ENCODE data around the gene ARHGAP9.
"Not testable (repeated sequence)": the region's sequence is repeated elsewhere in the genome, so short reads cannot be mapped to it uniquely, and the experiment has no call there.

Gene ARHGAP9

GRCh38 chr12:57517187-57517586 lies 37.5 kb upstream of the ARHGAP9 start:
- no peak for DNase-seq

GRCh38 chr12:57516617-57517153 lies 37.0 kb upstream of the ARHGAP9 start:
- DNase-seq, result no peak

- no peak for DNase-seq
Measured at GRCh38 chr12:57515934-57516541, 36.4 kb upstream of the ARHGAP9 start.

- DNase-seq, result no peak
Measured at GRCh38 chr12:57515408-57515933, 35.8 kb upstream of the ARHGAP9 start.

- no peak for DNase-seq
Measured at GRCh38 chr12:57514720-57515407, 35.2 kb upstream of the ARHGAP9 start.

- DNase-seq, result not testable (repeated sequence)
Measured at GRCh38 chr12:57514246-57514645, 34.6 kb upstream of the ARHGAP9 start.

- not testable (repeated sequence) for DNase-seq
Measured at GRCh38 chr12:57513677-57514076, 34.0 kb upstream of the ARHGAP9 start.

- DNase-seq, result no peak
Measured at GRCh38 chr12:57513266-57513665, 33.6 kb upstream of the ARHGAP9 start.

GRCh38 chr12:57512665-57513064 lies 33.0 kb upstream of the ARHGAP9 start:
- DNase-seq, result no peak

GRCh38 chr12:57511588-57512325 lies 32.1 kb upstream of the ARHGAP9 start:
- DNase-seq, result no peak

GRCh38 chr12:57511161-57511560 lies 31.5 kb upstream of the ARHGAP9 start:
- no peak for DNase-seq

- DNase-seq, result not testable (repeated sequence)
Measured at GRCh38 chr12:57507796-57508195, 28.1 kb upstream of the ARHGAP9 start.

GRCh38 chr12:57506541-57506940 lies 26.9 kb upstream of the ARHGAP9 start:
- not testable (repeated sequence) for DNase-seq

GRCh38 chr12:57502311-57502969 lies 22.8 kb upstream of the ARHGAP9 start:
- not testable (repeated sequence) for DNase-seq

- no peak for DNase-seq
Measured at GRCh38 chr12:57500213-57500612, 20.5 kb upstream of the ARHGAP9 start.

GRCh38 chr12:57498571-57498970 lies 18.9 kb upstream of the ARHGAP9 start:
- no peak for DNase-seq

- no peak for DNase-seq
Measured at GRCh38 chr12:57498132-57498502, 18.5 kb upstream of the ARHGAP9 start.

GRCh38 chr12:57497223-57498131 lies 17.8 kb upstream of the ARHGAP9 start:
- no peak for DNase-seq

- no peak for DNase-seq
Measured at GRCh38 chr12:57496822-57497221, 17.2 kb upstream of the ARHGAP9 start.

GRCh38 chr12:57495051-57495701 lies 15.5 kb upstream of the ARHGAP9 start:
- not testable (repeated sequence) for DNase-seq
